Left lung (tissue), 10 donors: ENCODE measurements around the gene PPP1R36. TPM values are rescaled to one million over a fixed set of nuclear protein-coding genes. Genes with fewer than 3 reads are reported as not detected.
A peak's percentile ranks its signal among the peaks of the same experiment; 100 is the strongest.

Experiments
- ATAC-seq: fragments of 200-7000 bp; cut with Tn5 transposase; one replicate; pipeline ENCODE4 v1.9.1; 2020; ENCODE audit warnings: moderate library complexity
- DNase-seq, 4 donors: peaks; one replicate each; pipeline ENCODE4 v3.0.0-alpha.2; 2013 to 2020
- H3K27ac ChIP-seq, 2 donors: fragments of 200-600 bp; sonication (generic) in 1 of 2; one replicate each; pipeline versions ENCODE4 v1.5.0 to v1.8.0; 2020 to 2021
- H3K27me3 ChIP-seq, 2 donors: fragments of 200-600 bp; sonication (generic) in 1 of 2; one replicate each; pipeline versions ENCODE4 v1.5.0 to v1.8.0; 2020 to 2021
- H3K36me3 ChIP-seq, 2 donors: fragments of 200-600 bp; sonication (generic) in 1 of 2; one replicate each; pipeline versions ENCODE4 v1.5.0 to v1.8.0; 2020 to 2021
- H3K4me1 ChIP-seq, 2 donors: fragments of 200-600 bp; one replicate each; pipeline ENCODE4 v1.8.0; 2021
- H3K4me3 ChIP-seq, 2 donors: fragments of 200-600 bp; sonication (generic) in 1 of 2; one replicate each; pipeline versions ENCODE4 v1.5.0 to v1.8.0; 2020 to 2021; ENCODE audit warnings: mild to moderate bottlenecking in 1 of 2
- H3K9me3 ChIP-seq, 2 donors: fragments of 200-600 bp; sonication (generic) in 1 of 2; one replicate each; pipeline versions ENCODE4 v1.5.0 to v1.8.0; 2020 to 2021
- CTCF ChIP-seq, 2 donors: fragments of 200-600 bp; sonication (generic) in 1 of 2; IDR thresholded peaks; one replicate each; pipeline versions ENCODE4 v1.5.0 to v1.8.0; 2021; ENCODE audit warnings: antibody characterized with exemption in 2 of 2
- intact Hi-C, 2 donors: fragments of 100-400 bp; cut with DNase I; formaldehyde crosslinking; loops; one replicate each; pipeline versions ENCODE4 v1.11.2 to v1.14.2; 2022
- polyA plus RNA-seq, 6 donors: library from polyadenylated mRNA; unstranded; fragments of 120-200 nt; gene quantifications; one replicate each; pipeline ENCODE4 v1.2.1, GENCODE V29; 2013; ENCODE audit not compliant: insufficient read length in 6 of 6
- total RNA-seq, 2 donors: library from RNA; stranded (reverse); fragmentation: NEBNext Ultra II Directional; extraction: Animal tissue kit (Norgen Biotek cat#: 25700); gene quantifications; one replicate each; pipeline ENCODE4 v1.2.1, GENCODE V29; 2021
- donor health status: DM: no; HTN: yes; CAD: no.
- donor health status: DM: no; HTN: no; CAD: no.

The PPP1R36 gene
- total and polyA plus RNA-seq, 8 donors, result 0.33 to 2.1 (median 0.74) TPM

- intact Hi-C loops, result no loop called here
- no peaks in the 10 kb centered on the region for H3K9me3 ChIP-seq
- TF ChIP-seq CTCF (IDR thresholded peaks at IDR 0.05), result no peak
- peaks cover 34 to 63% of the 10 kb centered on the region in 2 donors for H3K4me1 ChIP-seq
- H3K27me3 ChIP-seq, result no peaks in the 10 kb centered on the region
- DNase-seq, result peak in 1 of 4 donors; percentile 42
- no peak for ATAC-seq
- H3K27ac ChIP-seq, result peak overlapping the region; percentile 100
- peaks cover 0 to 5% of the 10 kb centered on the region in 2 donors for H3K36me3 ChIP-seq
- peak overlapping the region; percentile 86 for H3K4me3 ChIP-seq
Observed at GRCh38 chr14:64502887-64503433, 46.8 kb upstream of the PPP1R36 start.

- Histone ChIP-seq H3K27me3 (no peaks in the 10 kb centered on the region), H3K36me3 (no peaks in the 10 kb centered on the region), H3K9me3 (no peaks in the 10 kb centered on the region), H3K27ac (peak within 1 kb of the TSS; percentile 100), H3K4me3 (peak within 1 kb of the TSS; percentile 86), H3K4me1 (peaks cover 36 to 70% of the 10 kb centered on the region in 2 donors)
- peak; percentile 88 to 97 (median 95) for DNase-seq
- no peak for TF ChIP-seq CTCF (IDR thresholded peaks at IDR 0.05)
- intact Hi-C loops, result no loop called here
- peak; percentile 75 for ATAC-seq
Observed at GRCh38 chr14:64503434-64504309, 46.1 kb upstream of the PPP1R36 start, which contains the start of gene ZBTB25. Gene ZBTB25 (minus strand): TSS chr14:64503838. CDS start chr14:64490533, 13,305 bp downstream.

GRCh38 chr14:64504310-64504896, 45.4 kb upstream of the PPP1R36 start, which contains the start of gene ZBTB1:
Gene ZBTB1 (plus strand): TSS chr14:64504770. CDS start chr14:64521505, 16,735 bp downstream.
- DNase-seq (peak; percentile 83 to 97 (median 91)), ATAC-seq (peak; percentile 61)
- Histone ChIP-seq H3K4me1 (peaks cover 44 to 75% of the 10 kb centered on the region in 2 donors), H3K36me3 (no peaks in the 10 kb centered on the region), H3K27ac (peak within 1 kb of the TSS; percentile 100), H3K27me3 (no peaks in the 10 kb centered on the region), H3K4me3 (peak within 1 kb of the TSS; percentile 86), H3K9me3 (no peaks in the 10 kb centered on the region)
- intact Hi-C loops, result no loop called here
- no peak for TF ChIP-seq CTCF (IDR thresholded peaks at IDR 0.05)

- peak; percentile 89 to 96 (median 93) for DNase-seq
- Histone ChIP-seq H3K4me1 (peaks cover 44 to 74% of the 10 kb centered on the region in 2 donors), H3K9me3 (no peaks in the 10 kb centered on the region), H3K27me3 (no peaks in the 10 kb centered on the region), H3K4me3 (peak overlapping the region; percentile 86), H3K27ac (peak overlapping the region; percentile 100), H3K36me3 (no peaks in the 10 kb centered on the region)
- ATAC-seq, result peak; percentile 61
- no peak for TF ChIP-seq CTCF (IDR thresholded peaks at IDR 0.05)
- intact Hi-C loops, result no loop called here
Observed at GRCh38 chr14:64504897-64505794, 44.6 kb upstream of the PPP1R36 start.
